Keratinocyte (primary cell): ENCODE data around the gene TBCD. TPM values are rescaled to one million over a fixed set of nuclear protein-coding genes. Genes with fewer than 3 reads are reported as not detected.

ENCODE experiments used
- DNase-seq: peaks from one replicate; pipeline ENCODE4 v3.0.0-alpha.2; 2011; ENCODE audit warnings: low read depth, missing footprints, low spot score
- FAIRE-seq: peaks from 2 replicates; lab custom pipeline; 2011; peaks lifted over from hg19 to GRCh38; lab: Jason Lieb, UNC
- H2AFZ ChIP-seq: 2 replicates; pipeline ENCODE4 v1.6.0; 2012; ENCODE audit warnings: low read length, control low read depth, inconsistent platforms; ENCODE audit not compliant: control insufficient read depth
- H3K27ac ChIP-seq: 2 replicates; pipeline ENCODE4 v1.5.1; 2011; ENCODE audit warnings: low read length; ENCODE audit not compliant: control insufficient read depth, insufficient read depth
- H3K27me3 ChIP-seq: 3 replicates; pipeline ENCODE4 v1.6.0; 2011; ENCODE audit warnings: low read length; ENCODE audit not compliant: control insufficient read depth, insufficient read depth; ENCODE audit errors: extremely low read depth
- H3K36me3 ChIP-seq, 2 experiments: 2 replicates in 1 of 2; 3 replicates in 1 of 2; pipeline ENCODE4 v1.5.1; 2011; ENCODE audit warnings: low read length in 2 of 2, mild to moderate bottlenecking in 1 of 2; ENCODE audit not compliant: control insufficient read depth in 2 of 2, insufficient read depth in 2 of 2; ENCODE audit errors: extremely low read depth in 1 of 2
- H3K4me1 ChIP-seq: 3 replicates; pipeline ENCODE4 v1.5.1; 2011; ENCODE audit warnings: low read length; ENCODE audit not compliant: control insufficient read depth, insufficient read depth; ENCODE audit errors: extremely low read depth
- H3K4me2 ChIP-seq: 3 replicates; pipeline ENCODE4 v1.6.0; 2011; ENCODE audit warnings: low read depth, low read length; ENCODE audit not compliant: control insufficient read depth, insufficient read depth; ENCODE audit errors: extremely low read depth
- H3K4me3 ChIP-seq, 3 experiments: fragments of 200-600 bp in 1 of 3; sonication (generic) in 1 of 3; 2 replicates in 2 of 3; 3 replicates in 1 of 3; pipeline ENCODE4 v1.5.1; 2011 to 2016; ENCODE audit warnings: low read length in 3 of 3, mild to moderate bottlenecking in 3 of 3, control low read depth in 2 of 3, inconsistent platforms in 1 of 3, low read depth in 1 of 3, mixed read lengths in 1 of 3, mixed run types in 1 of 3, moderate library complexity in 1 of 3; ENCODE audit not compliant: control insufficient read depth in 2 of 3, insufficient read depth in 2 of 3; ENCODE audit errors: extremely low read depth in 1 of 3
- H3K79me2 ChIP-seq: 2 replicates; pipeline ENCODE4 v1.6.0; 2012; ENCODE audit warnings: low read length; ENCODE audit not compliant: control insufficient read depth, insufficient read depth
- H3K9ac ChIP-seq: 3 replicates; pipeline ENCODE4 v1.6.0; 2011; ENCODE audit warnings: low read length; ENCODE audit not compliant: control insufficient read depth, insufficient read depth; ENCODE audit errors: extremely low read depth
- H3K9me1 ChIP-seq: 3 replicates; pipeline ENCODE4 v1.6.0; 2011; ENCODE audit warnings: low read length; ENCODE audit not compliant: control insufficient read depth, insufficient read depth; ENCODE audit errors: extremely low read depth
- H3K9me3 ChIP-seq: 2 replicates; pipeline ENCODE4 v1.5.1; 2012; ENCODE audit warnings: low read depth, low read length; ENCODE audit not compliant: control insufficient read depth
- H4K20me1 ChIP-seq: 3 replicates; pipeline ENCODE4 v1.6.0; 2011; ENCODE audit warnings: low read length; ENCODE audit not compliant: control insufficient read depth, insufficient read depth; ENCODE audit errors: extremely low read depth
- CTCF ChIP-seq, 3 experiments: IDR thresholded peaks in 1 of 3; conservative IDR thresholded peaks in 1 of 3; optimal IDR thresholded peaks in 1 of 3; 2 replicates in 2 of 3; 3 replicates in 1 of 3; pipeline versions ENCODE3 to v1.5.1; 2011; ENCODE audit warnings: low read length in 3 of 3, mild to moderate bottlenecking in 3 of 3, moderate library complexity in 2 of 3, control low read depth in 1 of 3, inconsistent platforms in 1 of 3; ENCODE audit not compliant: insufficient read depth in 2 of 3; ENCODE audit errors: extremely low read depth in 1 of 3
- EZH2 ChIP-seq: IDR thresholded peaks from one replicate; pipeline ENCODE4 v1.6.1; 2012; ENCODE audit warnings: inconsistent platforms, mild to moderate bottlenecking, low read length, moderate library complexity
- dilution Hi-C: fragments of 300-500 bp; cut with MboI; formaldehyde crosslinking; loops from one replicate; pipeline ENCODE4 v1.7.0; 2020; ENCODE audit warnings: low sequenced_read_pairs; ENCODE audit not compliant: extremely low pct_ligation_motif_present
- polyA plus RNA-seq, 5 experiments: library from polyadenylated mRNA; depleted of rRNA in 3 of 5; stranded (reverse) in 3 of 5; stranded (forward) in 1 of 5; unstranded in 1 of 5; fragments of >200 nt; gene quantifications; 1 replicate in 1 of 5; 2 replicates in 3 of 5; 3 replicates in 1 of 5; pipeline versions ENCODE4 v1.2.1 to v1.2.3, GENCODE V29; 2011 to 2012; ENCODE audit warnings: missing spikeins in 2 of 5, low read depth in 1 of 5, low replicate concordance in 1 of 5

The TBCD gene
- polyA plus RNA-seq, 1 donor (not counting 4 experiments of a cell fraction or from before 2014, with no cell fraction given): 36.2 TPM

- peaks cover 6% of the 10 kb centered on the region for H4K20me1 ChIP-seq
- no peak overlapping the region for H3K9ac ChIP-seq
- DNase-seq: no peak
- H3K27me3 ChIP-seq: no peaks in the 10 kb centered on the region
- peaks cover 16% of the 10 kb centered on the region for H3K79me2 ChIP-seq
- H3K9me1 ChIP-seq: no peaks in the 10 kb centered on the region
- no peak for TF ChIP-seq CTCF (optimal IDR thresholded peaks at IDR 0.05 in 1 of 3, IDR thresholded peaks at IDR 0.05 in 1 of 3, conservative IDR thresholded peaks at IDR 0.05 in 1 of 3; ENCODE audit: extremely low read depth in 1 of 3, insufficient read depth in 2 of 3, low read length in 3 of 3)
- TF ChIP-seq EZH2: no peak
- dilution Hi-C loops: no loop called here
- H3K4me2 ChIP-seq: no peak overlapping the region
- H3K4me1 ChIP-seq: no peaks in the 10 kb centered on the region
- H3K27ac ChIP-seq: no peak overlapping the region
- no peaks in the 10 kb centered on the region for H3K9me3 ChIP-seq
- no peak overlapping the region for H2AFZ ChIP-seq
- no peak for FAIRE-seq
- H3K4me3 ChIP-seq: no peak overlapping the region
- peaks cover 9 to 19% of the 10 kb centered on the region in 2 experiments for H3K36me3 ChIP-seq
Measured at GRCh38 chr17:82826956-82827355, 75.1 kb downstream of the TBCD start.

GRCh38 chr17:82828875-82829487 lies 77.1 kb downstream of the TBCD start:
- FAIRE-seq: no peak
- DNase-seq: no peak
- dilution Hi-C loops: no loop called here

More at GRCh38 chr17:82828875-82829487, 77.1 kb downstream of the TBCD start:
- Histone ChIP-seq H3K27ac (no peak overlapping the region), H2AFZ (no peak overlapping the region), H4K20me1 (peaks cover 6% of the 10 kb centered on the region), H3K27me3 (no peaks in the 10 kb centered on the region), H3K4me1 (no peaks in the 10 kb centered on the region), H3K4me2 (no peak overlapping the region), H3K9me3 (no peaks in the 10 kb centered on the region), H3K9me1 (no peaks in the 10 kb centered on the region), H3K79me2 (peaks cover 13% of the 10 kb centered on the region), H3K4me3 (no peak overlapping the region), H3K36me3 (peaks cover 11 to 24% of the 10 kb centered on the region in 2 experiments), H3K9ac (no peak overlapping the region)
- TF ChIP-seq CTCF (optimal IDR thresholded peaks at IDR 0.05 in 1 of 3, IDR thresholded peaks at IDR 0.05 in 1 of 3, conservative IDR thresholded peaks at IDR 0.05 in 1 of 3; ENCODE audit: extremely low read depth in 1 of 3, insufficient read depth in 2 of 3, low read length in 3 of 3) (no peak), EZH2 (no peak)
